H54 (cell line): ENCODE results near the gene PRTFDC1.
A peak's percentile ranks its signal among the peaks of the same experiment; 100 is the strongest.

Source experiments
- DNase-seq: peaks from one replicate; pipeline ENCODE4 v3.0.0; 2011; ENCODE audit warnings: low spot score, mixed read lengths; ENCODE audit not compliant: insufficient read length
- FAIRE-seq: peaks from 3 replicates; lab custom pipeline; 2011; peaks lifted over from hg19 to GRCh38; lab: Jason Lieb, UNC
- POLR2A ChIP-seq: IDR thresholded peaks from 2 replicates; pipeline ENCODE4 v1.6.1; 2011; ENCODE audit warnings: low read depth, mild to moderate bottlenecking, low read length

The PRTFDC1 gene

DNA sequence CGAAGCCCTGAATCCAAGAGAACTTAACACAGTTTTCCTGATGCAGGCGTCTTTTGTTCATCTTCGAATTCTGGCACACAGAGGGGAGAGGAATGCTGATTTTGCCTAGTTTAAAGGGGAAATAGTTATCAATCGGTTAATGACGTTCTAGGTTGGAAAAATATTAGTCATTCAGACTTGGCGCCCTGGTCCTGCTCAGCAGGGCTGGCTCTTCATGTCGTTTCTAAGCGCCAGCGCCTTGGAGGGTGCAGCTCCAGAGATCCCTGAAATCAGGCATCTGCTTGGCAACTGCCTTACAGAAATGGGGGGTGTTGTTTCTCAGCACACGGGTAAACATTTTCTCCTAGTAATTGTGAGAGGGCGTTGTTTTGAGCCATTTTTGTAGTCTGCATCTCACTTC lies 1.3 kb upstream of the PRTFDC1 start:
- TF ChIP-seq POLR2A, result no peak
- no peak for DNase-seq
- no peak for FAIRE-seq

DNA sequence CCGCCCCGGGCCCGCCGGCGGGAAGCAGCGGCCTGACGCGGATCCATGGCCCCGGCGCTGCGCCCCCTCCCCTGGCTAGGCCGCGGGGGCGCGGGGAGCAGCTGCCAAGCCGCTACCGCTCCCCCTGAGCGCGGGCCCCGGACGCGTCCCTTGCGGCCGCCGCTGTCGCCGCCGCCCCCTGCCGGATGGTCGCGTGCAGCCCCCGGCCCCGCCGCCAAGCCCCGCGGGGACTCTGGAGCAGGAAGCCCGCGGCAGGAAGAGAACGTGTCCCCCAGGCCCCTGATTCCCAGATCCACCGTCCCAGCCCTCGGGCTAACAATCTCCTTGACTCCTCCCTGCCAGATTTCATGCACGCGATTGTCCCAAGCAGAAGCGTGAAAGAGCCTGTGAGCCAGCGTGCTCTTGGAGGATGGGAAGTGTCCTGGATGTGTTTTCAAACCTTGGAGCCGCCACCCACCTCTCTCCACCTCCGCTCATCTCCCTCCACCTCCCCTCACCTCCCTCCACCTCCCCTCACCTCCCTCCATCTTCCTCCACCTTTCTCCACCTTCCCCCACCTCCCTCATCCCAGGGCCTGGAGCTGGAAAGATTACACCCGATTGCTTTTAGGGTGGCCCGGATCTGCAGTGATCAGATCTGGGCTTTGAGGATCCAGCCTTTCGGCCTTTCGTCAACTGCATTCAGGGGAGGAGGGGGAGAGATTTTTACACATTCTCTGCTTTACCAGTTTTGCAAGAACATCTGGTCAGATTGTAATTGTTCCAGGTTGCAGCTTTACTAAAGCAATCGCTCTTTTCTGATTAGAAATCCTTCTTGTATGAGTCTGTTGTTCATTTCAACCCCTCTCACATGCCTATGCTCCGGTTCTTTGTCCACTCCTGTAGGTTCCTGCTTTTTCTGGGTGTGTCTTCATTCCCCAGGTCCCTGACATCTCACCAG lies 570 bp upstream of the PRTFDC1 start:
- DNase-seq, result no peak
- TF ChIP-seq POLR2A, result no peak
- FAIRE-seq, result no peak

DNA sequence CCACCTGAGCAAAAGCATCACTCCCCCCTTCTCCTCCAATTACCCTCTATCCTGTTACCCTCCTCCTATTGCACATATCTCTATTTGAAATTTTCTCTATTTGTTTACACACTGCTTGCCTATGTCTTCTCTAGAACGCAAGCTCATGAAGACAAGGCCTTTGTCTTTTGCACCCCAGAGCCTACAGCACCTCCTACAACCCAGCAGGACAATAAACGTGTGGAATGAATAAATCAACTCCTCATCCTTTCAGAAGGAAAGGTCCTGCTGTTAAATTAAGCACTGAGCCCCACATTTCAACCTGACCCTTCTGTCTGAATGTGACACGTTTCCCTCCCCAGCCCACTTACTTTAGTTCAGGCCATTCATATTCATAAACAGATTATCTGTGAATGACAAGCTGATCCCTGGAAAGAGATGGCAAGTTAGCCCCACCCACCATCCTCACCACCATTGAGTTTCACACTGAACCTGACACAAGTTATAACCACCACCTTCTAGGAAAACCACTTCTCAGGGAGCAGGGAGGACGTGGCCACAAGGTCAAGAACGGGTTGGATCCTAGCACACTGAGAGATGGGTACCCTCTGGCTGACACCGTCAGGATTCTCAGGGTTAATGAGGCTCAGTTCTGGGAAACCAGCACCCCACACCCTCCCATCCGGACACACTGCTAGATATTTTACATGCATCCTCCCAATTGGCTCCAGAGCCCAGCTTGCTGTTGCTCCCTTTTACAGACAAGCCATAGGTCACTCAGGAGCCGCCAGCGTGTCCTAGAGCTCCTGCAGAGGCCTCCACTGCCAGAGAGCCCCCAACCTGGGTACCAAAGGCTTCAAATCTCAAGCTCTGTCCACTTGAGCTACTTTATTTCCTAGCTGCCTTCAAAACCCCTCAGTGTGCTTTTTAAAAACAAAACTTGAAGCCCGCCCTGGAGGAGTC lies 934 bp downstream of the PRTFDC1 start:
- FAIRE-seq, result peak; percentile 45
- no peak for DNase-seq
- TF ChIP-seq POLR2A, result no peak

DNA sequence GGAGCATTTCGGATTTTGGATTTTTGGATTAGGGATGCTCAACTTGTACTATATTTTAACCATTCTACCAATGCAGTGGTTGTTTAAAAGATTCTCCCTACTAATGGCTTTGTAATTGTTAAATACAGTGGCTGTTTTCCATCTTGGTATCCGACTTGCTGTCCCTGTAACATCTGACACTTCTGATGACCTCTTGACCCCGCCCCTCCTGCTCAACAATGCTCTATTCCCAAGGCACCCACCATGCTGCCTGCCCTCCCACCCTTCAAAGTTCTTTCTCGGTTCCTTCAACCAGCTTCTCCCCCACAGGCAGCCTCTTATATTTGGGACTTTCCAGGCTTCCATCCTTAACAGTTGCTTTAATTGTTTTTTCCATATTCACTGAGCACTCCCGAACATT lies 2.0 kb downstream of the PRTFDC1 start:
- no peak for FAIRE-seq
- no peak for DNase-seq
- no peak for TF ChIP-seq POLR2A

DNA sequence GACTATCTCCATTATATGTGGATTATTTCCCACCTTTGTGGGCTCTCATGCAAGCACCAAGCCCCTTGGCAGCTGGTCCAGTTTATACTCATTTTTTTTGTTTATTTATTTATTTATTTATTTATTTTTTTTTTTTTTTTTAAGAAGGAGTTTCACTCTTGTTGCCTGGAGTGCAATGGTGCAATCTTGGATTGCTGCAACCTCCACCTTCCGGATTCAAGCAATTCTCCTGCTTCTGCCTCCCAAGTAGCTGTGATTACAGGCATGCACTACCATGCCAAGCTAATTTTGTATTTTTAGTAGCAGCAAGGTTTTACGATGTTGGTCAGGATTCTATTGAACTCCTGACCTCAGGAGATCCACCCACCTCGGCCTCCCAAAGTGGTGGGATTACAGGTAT lies 2.8 kb downstream of the PRTFDC1 start:
- FAIRE-seq (no peak), DNase-seq (no peak)
- TF ChIP-seq POLR2A, result no peak

DNA sequence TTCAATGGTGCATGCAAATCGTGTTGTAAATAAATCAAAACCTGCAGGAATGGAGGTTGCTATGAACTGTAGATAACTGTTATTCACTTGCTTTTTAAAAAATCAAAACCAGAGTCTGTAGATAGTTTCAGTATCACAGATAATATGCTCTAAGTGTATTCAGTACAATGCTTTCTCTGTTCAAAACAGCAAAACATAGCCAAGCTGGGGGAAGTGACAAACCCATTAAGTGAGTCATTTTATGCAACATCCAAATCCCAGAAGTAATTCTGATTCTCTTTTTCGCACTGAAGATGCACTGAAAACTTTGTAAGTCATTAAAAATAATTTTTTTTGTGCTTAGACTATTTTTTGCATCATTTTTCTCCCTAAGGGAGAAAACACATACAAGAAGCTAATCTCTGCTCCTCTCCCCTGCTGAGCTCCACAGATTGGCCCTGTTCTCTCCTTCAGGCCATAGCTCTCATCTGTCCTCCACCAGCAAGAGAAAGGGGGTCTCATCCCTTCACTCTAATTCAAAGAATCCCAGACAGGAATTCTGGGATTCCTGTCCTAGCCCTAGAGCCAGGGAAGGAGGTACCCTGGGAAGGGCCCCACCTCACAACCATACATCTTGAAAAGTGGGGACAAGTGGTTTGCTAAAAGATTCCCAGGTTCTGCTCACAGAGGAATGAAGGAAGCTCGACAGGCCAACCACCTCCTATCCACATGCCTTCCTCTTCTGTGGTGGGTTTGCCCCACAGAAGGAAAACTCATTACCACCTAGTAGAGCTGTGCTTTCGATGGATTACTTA lies 4.9 kb downstream of the PRTFDC1 start:
- TF ChIP-seq POLR2A, result no peak
- peak; percentile 76 for FAIRE-seq
- peak; percentile 54 for DNase-seq

DNA sequence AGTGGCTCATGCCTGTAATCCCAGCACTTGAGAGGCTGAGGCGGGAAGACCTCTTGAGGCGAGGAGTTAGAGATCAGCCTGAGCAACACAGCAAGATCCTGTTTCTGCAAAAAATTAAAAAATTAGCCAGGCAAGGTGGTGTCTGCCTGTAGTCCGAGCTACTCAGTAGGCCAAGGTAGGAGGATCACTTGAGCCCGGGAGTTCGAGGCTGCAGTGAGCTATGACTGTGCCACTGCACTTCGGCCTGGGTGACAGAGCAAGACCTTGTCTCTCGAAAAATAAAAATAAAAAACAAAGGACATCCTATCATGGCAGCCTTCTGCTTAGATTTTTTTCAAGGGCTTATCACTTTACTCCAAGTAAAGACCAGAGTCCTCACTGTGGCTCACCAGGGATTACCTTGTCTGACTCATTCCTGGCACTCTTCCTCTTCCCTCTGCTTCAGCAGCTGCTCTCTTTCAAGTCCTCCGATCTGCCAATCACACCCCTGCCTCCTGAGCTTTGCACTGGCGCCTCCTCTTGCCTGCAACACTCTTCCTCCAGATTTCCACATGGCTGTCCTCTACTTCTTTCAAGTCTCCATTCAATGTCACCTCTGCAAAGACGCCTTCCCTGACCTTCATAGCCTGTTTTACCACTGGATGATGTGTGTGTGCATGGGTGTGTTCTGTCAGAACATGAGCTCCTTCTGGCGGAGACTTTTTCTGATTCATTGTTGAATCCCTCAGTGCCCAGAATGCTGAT lies 7.7 kb downstream of the PRTFDC1 start:
- FAIRE-seq, result peak; percentile 91
- no peak for TF ChIP-seq POLR2A
- DNase-seq, result peak; percentile 76

DNA sequence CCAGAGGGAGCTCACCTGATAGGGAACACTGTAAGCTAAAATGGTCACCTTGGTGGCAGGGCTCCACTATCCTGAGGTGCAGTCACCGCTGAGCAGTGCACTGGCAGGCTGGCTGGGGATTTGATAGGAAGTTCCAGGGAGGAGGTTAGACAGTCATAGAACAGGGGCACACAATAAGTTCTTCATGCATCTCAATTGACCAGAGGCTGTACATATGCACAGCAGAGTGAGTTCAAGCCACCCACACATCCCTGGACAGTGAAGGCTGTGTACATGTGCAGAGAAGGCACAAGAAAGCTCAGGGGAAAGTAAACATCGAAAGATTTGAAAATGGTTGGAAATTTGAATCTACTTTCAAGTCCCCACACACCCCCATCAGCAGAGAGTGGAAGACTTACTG lies 13.9 kb downstream of the PRTFDC1 start:
- no peak for FAIRE-seq
- DNase-seq, result no peak
- no peak for TF ChIP-seq POLR2A

DNA sequence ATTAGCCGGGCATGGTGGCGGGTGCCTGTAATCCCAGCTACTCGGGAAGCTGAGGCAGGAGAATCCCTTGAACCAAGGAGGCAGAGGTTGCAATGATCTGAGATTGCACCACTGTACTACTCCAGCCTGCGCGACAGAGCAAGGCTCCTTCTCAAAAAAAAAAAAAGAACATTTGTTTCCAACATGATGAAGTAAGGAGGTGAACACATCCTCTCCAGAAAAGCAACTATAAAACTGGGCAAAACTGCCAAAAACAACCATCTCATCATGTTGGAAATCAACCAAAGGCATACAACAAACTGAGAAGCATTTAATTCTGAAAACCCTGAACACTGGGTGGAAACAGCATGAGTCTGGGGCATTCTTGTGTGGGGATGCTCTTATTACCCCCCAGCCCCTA lies 14.3 kb downstream of the PRTFDC1 start:
- DNase-seq (no peak), FAIRE-seq (no peak)
- no peak for TF ChIP-seq POLR2A

DNA sequence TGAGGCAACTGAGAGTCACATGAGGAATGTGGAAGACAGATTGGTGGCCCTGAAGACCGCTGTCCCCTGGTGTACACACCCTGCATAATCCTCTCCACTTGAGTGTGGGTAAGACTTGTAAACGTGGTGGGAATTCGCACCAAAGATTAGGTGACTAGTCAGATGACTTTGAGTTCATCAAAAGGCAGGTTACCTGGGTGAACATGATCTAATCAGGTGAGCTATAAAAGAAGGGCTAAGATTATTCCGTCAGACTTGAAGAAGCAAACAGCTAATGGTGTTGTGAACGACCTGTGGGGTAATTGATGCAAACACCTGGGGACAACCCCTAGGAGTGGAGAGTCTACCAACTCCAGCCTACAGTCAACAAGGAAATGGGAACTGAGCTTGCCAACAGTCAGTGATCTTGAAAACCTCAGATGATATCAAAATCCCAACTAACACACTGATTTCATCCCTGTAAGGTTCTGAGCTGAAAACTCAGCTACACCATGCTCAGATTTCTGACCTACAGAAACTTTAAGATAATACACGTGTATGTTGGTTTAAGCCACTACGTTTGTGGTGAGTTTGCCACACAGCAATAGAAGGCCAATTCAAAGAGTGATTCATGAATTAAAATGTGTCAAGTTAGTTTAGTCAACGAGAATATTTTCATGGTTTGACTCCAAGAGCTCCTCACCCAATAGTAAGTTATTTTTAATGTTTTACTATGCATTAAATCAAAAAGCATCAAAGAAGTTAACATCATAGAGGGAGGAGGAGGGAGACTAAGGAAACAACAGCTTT lies 16.7 kb downstream of the PRTFDC1 start:
- FAIRE-seq, result no peak
- no peak for DNase-seq
- no peak for TF ChIP-seq POLR2A

DNA sequence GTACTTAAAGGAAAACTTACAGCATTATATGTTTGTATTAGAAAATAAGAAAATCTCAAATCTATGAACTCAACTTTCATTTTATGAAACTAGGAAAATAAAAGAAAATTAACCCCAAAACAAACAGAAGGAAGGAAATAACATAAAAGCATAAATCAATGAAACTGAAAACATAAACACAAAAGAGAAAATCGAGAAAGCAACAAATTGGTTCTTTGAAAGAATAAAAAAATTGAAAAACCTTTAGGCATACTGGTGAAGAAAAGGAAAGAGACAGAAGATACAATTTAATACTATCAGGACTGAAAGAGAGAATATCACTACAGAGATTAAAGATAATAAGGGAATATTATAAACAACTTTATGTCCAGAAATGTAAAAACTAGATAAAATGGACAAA lies 21.2 kb downstream of the PRTFDC1 start:
- no peak for FAIRE-seq
- no peak for DNase-seq
- TF ChIP-seq POLR2A, result no peak

DNA sequence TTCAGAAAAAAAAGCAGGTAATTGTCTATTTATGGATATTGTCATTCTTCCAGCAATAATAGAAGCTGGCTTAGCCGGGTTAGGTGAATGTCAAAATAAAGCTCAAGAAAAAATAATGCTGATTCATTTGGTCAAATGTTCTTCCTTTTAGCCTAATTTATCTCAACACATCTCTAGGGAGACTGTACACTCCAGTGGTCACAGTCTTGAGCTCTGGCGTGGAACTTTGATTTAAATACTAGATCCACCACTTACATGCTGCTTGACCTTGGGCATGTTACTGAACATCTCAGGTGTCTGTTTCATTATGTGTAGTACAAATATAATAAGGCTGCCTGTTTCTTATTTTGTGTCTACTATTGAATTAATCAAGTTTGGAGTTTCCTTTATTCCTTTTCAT lies 22.0 kb downstream of the PRTFDC1 start:
- TF ChIP-seq POLR2A, result no peak
- DNase-seq, result no peak
- no peak for FAIRE-seq
